Ovary (tissue), 9 donors: ENCODE measurements around the gene EVX2. TPM values are rescaled to one million over a fixed set of nuclear protein-coding genes. Genes with fewer than 3 reads are reported as not detected.

Experiments used
- DNase-seq, 5 donors: peaks; one replicate each; pipeline ENCODE4 v3.0.0-alpha.2; 2019 to 2020
- H3K27ac ChIP-seq, 2 donors: fragments of 200-600 bp; one replicate each; pipeline versions ENCODE4 v1.5.1 to v1.8.0; 2019 to 2022
- H3K27me3 ChIP-seq: fragments of 200-600 bp; one replicate; pipeline ENCODE4 v1.8.0; 2022
- H3K36me3 ChIP-seq: fragments of 200-600 bp; sonication (generic); one replicate; pipeline ENCODE4 v1.5.1; 2019
- H3K4me1 ChIP-seq: one replicate; pipeline ENCODE4 v1.8.1; 2013; ENCODE audit warnings: mild to moderate bottlenecking, moderate library complexity; ENCODE audit not compliant: insufficient read depth
- H3K4me3 ChIP-seq: fragments of 200-600 bp; sonication (generic); one replicate; pipeline ENCODE4 v1.5.1; 2017
- H3K9me3 ChIP-seq, 2 donors: fragments of 200-600 bp in 1 of 2; sonication (generic) in 1 of 2; one replicate each; pipeline versions ENCODE4 v1.5.1 to v1.8.1; 2013 to 2019; ENCODE audit warnings: mild to moderate bottlenecking in 1 of 2, moderate library complexity in 1 of 2
- EP300 ChIP-seq: sonication (generic); formaldehyde crosslinking; IDR thresholded peaks from one replicate; pipeline ENCODE4 v1.6.1; 2017; ENCODE audit warnings: antibody characterized with exemption
- POLR2A ChIP-seq: fragments of 450-650 bp; IDR thresholded peaks from one replicate; pipeline ENCODE4 v1.6.1; 2017; ENCODE audit warnings: antibody characterized with exemption, mild to moderate bottlenecking, moderate library complexity
- WGBS, 3 donors: extraction: QIAGEN DNeasy Blood & Tissue Kit in 1 of 3; methylation state at CpG; one replicate each; pipeline versions ENCODE4 v1.1.5 to v1.1.7; 2013 to 2017; 5-methylcytosine and 5-hydroxymethylcytosine counted together
- intact Hi-C, 4 donors: fragments of 100-400 bp; cut with DNase I; formaldehyde crosslinking; loops; one replicate each; pipeline versions ENCODE4 v1.11.0 to v1.15.1; 2022 to 2023
- polyA plus RNA-seq, 2 donors: library from polyadenylated mRNA; stranded (reverse); fragments of 200-250 nt in 1 of 2; fragments of 350-450 nt in 1 of 2; fragmentation: Illumina TruSeq in 1 of 2; extraction: RNeasy Lipid Tissue Mini Kit (QIAGEN cat#74804) in 1 of 2; gene quantifications; one replicate each; pipeline ENCODE4 v1.2.3, GENCODE V29; 2013 to 2014
- total RNA-seq, 7 donors: library from RNA; depleted of rRNA in 2 of 7; stranded (reverse); fragments of >200 nt in 2 of 7; fragmentation: NEBNext Ultra II Directional in 3 of 7; extraction: Animal tissue kit (Norgen Biotek cat#: 25700) in 3 of 7; gene quantifications; one replicate each; pipeline versions ENCODE4 v1.1.0 to v1.2.4, GENCODE V29; 2016 to 2023
- TF ChIP-seq, protein P1 (sequence below), 3 donors: fragments of 450-650 bp in 2 of 3; fragments of 200-600 bp in 1 of 3; IDR thresholded peaks; one replicate each; pipeline versions ENCODE4 v1.5.1 to v1.8.0; 2016 to 2022; ENCODE audit warnings: antibody characterized with exemption in 3 of 3, mild to moderate bottlenecking in 1 of 3
- donor health status: DM: no; HTN: no; CAD: no; lungs with moderate emphysema.
- donor health status: DM: no; HTN: no; CAD: no.
- donor health status: Bipolar disorder and iron deficiency.
- donor health status: DM: yes; HTN: yes; CAD: no.
- donor health status: DM: no; HTN: no; CAD: no.
- donor health status: DM: yes; HTN: yes; CAD: no.

The EVX2 gene
- total and polyA plus RNA-seq, 9 donors = not detected

- Histone ChIP-seq H3K4me3 (peak overlapping the region; percentile 76), H3K27ac (peak overlapping the region; percentile 9 to 87), H3K4me1 (peaks cover 2% of the 10 kb centered on the region), H3K36me3 (no peaks in the 10 kb centered on the region), H3K9me3 (no peaks in the 10 kb centered on the region), H3K27me3 (no peaks in the 10 kb centered on the region)
- peak in 1 of 5 donors; percentile 28 for DNase-seq
- no peak for TF ChIP-seq POLR2A
- TF ChIP-seq, protein P1, sequence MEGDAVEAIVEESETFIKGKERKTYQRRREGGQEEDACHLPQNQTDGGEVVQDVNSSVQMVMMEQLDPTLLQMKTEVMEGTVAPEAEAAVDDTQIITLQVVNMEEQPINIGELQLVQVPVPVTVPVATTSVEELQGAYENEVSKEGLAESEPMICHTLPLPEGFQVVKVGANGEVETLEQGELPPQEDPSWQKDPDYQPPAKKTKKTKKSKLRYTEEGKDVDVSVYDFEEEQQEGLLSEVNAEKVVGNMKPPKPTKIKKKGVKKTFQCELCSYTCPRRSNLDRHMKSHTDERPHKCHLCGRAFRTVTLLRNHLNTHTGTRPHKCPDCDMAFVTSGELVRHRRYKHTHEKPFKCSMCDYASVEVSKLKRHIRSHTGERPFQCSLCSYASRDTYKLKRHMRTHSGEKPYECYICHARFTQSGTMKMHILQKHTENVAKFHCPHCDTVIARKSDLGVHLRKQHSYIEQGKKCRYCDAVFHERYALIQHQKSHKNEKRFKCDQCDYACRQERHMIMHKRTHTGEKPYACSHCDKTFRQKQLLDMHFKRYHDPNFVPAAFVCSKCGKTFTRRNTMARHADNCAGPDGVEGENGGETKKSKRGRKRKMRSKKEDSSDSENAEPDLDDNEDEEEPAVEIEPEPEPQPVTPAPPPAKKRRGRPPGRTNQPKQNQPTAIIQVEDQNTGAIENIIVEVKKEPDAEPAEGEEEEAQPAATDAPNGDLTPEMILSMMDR (IDR thresholded peaks at IDR 0.05) = no peak
- TF ChIP-seq EP300 = no peak
- 49 to 59% (median 57%) methylated on average over 29 to 34 of the region's 34 CpGs for WGBS, 3 donors
- intact Hi-C loops = loop anchor here in 1 of 4 donors (5.0 to 10.0 kb wide), 2 partner anchors 690 to 1088 kb away; partner anchors contain the start of gene HNRNPA3
These were observed 40.6 kb upstream of the EVX2 start for GRCh38 chr2:176124110-176124946.

GRCh38 chr2:176123411-176124109, 39.8 kb upstream of the EVX2 start:
- Histone ChIP-seq H3K4me3 (peak overlapping the region; percentile 76), H3K27me3 (no peaks in the 10 kb centered on the region), H3K36me3 (no peaks in the 10 kb centered on the region), H3K9me3 (no peaks in the 10 kb centered on the region), H3K4me1 (peaks cover 2% of the 10 kb centered on the region), H3K27ac (peak overlapping the region; percentile 87 to 92)
- WGBS, 3 donors = 5 to 8% (median 6%) methylated on average over 40 of the region's 40 CpGs
- intact Hi-C loops = loop anchor here in 1 of 4 donors (5.0 to 10.0 kb wide), 2 partner anchors 691 to 1089 kb away; partner anchors contain the start of gene HNRNPA3
- no peak for DNase-seq
- TF ChIP-seq, protein P1 (IDR thresholded peaks at IDR 0.05) = no peak
- TF ChIP-seq POLR2A = no peak
- TF ChIP-seq EP300 = no peak

DNA sequence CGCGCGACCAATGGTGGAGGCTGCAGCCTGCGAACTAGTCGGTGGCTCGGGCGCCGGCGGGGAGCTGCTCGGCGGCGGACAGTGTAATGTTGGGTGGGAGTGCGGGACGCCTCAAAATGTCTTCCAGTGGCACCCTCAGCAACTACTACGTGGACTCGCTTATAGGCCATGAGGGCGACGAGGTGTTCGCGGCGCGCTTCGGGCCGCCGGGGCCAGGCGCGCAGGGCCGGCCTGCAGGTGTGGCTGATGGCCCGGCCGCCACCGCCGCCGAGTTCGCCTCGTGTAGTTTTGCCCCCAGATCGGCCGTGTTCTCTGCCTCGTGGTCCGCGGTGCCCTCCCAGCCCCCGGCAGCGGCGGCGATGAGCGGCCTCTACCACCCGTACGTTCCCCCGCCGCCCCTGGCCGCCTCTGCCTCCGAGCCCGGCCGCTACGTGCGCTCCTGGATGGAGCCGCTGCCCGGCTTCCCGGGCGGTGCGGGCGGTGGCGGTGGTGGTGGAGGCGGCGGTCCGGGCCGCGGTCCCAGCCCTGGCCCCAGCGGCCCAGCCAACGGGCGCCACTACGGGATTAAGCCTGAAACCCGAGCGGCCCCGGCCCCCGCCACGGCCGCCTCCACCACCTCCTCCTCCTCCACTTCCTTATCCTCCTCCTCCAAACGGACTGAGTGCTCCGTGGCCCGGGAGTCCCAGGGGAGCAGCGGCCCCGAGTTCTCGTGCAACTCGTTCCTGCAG, 39.1 kb upstream of the EVX2 start, which contains the start of gene HOXD9:
HOXD9 (plus strand) TSS at position 37 of the 728 bp plus-strand sequence; CDS start at position 87, 50 bp downstream.
- no peaks in the 10 kb centered on the region for H3K4me1 ChIP-seq
- TF ChIP-seq POLR2A = peak; percentile 68
- TF ChIP-seq, protein P1 (IDR thresholded peaks at IDR 0.05) = no peak
- H3K27ac ChIP-seq = peak within 1 kb of the TSS; percentile 87 to 92
- 0 to 2% (median 0%) methylated on average over 70 to 84 of the region's 84 CpGs for WGBS, 3 donors
- H3K4me3 ChIP-seq = peak within 1 kb of the TSS; percentile 76
- no peaks in the 10 kb centered on the region for H3K36me3 ChIP-seq
- intact Hi-C loops = loop anchor here in 1 of 4 donors (5.0 to 10.0 kb wide), 2 partner anchors 692 to 1089 kb away; partner anchors contain the start of gene HNRNPA3
- DNase-seq = peak; percentile 82 to 89 (median 87)
- no peaks in the 10 kb centered on the region for H3K9me3 ChIP-seq
- no peaks in the 10 kb centered on the region for H3K27me3 ChIP-seq
